GM18873 (cell line): Measurements from ENCODE around the gene CCDC134.
A peak's percentile ranks its signal among the peaks of the same experiment; 100 is the strongest.
"Not testable (repeated sequence)": the region's sequence is repeated elsewhere in the genome, so short reads cannot be mapped to it uniquely, and the experiment has no call there.

Source experiments
- ATAC-seq: cut with Tn5 transposase; IDR thresholded peaks from one replicate; pipeline ENCODE4 v1.9.1; 2021; ENCODE audit warnings: mild to moderate bottlenecking, moderate library complexity, moderate number of reproducible peaks; ENCODE audit not compliant: unreplicated experiment, low FRiP score

Gene CCDC134

DNA sequence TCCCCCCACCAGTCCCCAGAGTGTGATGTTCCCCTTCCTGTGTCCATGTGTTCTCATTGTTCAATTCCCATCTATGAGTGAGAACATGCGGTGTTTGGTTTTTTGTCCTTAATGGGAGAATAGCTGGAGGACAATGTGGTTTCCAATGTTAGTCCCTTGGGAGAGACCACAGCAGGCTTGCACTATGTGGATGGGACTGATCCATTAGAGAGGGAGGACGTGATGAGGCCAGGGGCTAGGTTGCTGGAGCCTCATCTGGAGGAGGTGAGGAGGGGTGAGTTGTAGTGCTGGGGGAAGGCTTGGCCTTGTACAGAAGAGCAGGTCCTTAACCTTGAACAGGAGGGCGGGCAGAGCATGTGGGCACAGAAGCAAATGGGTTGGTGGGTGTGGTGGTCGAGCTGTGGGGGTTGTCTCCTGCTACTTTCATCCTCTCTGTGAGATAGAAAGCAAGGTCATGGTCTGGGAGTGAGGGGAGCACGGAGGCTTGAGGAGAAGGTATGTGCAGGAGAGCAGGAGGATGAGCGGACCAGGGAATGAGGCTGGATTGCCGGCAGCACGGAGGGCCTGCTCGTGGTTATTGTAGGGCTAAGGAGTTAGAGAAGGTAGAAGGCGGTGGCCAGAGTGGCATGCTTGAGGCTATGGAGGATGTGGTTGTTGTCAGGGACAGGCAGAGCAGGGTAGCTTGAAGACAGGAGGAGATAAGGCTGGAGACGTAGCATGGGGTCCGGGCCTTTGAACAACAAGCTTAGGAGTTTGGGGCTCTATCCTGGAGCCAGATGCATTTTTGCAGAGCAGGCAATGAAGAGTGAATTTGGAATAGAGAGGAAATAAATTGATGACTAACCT is 21.2 kb downstream of the CCDC134 start:
- ATAC-seq = no peak

DNA sequence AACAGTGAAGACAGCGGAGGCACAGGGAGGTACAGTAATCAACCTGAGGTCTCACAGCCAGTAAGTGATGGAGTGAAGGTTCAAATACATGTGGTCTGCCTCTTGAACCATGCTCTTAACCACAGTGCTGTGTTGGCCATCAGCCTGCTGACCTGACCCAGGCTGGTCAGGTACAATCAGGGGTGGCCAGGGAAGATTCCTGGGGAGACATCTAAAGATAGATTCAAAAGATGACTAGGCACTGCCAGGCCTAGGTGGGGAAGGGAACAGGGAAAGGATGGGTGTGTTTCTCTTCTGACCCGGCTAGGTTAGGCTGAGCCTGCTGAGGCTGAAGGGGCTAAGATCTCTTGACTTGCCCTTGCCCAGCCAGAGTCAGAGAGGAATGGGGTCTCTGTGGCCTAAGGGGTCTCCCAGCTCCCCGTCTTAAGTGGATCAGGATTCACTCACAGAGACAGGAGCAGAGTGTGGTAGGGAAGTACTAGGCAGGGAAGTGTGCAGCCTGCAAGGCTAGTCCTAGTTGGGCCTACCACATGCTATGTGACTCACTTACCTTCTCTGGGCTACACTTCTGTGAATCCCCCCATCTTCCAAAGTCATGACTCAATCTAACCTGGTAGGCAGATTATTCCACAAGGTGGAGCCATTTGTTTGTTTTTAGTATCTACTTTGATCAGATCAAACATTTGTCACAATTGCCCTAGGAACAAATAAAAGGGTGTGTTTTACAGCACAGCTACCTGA is 22.0 kb downstream of the CCDC134 start:
- ATAC-seq = no peak

GRCh38 chr22:41823797-41824196 is 23.3 kb downstream of the CCDC134 start:
- ATAC-seq = no peak

DNA sequence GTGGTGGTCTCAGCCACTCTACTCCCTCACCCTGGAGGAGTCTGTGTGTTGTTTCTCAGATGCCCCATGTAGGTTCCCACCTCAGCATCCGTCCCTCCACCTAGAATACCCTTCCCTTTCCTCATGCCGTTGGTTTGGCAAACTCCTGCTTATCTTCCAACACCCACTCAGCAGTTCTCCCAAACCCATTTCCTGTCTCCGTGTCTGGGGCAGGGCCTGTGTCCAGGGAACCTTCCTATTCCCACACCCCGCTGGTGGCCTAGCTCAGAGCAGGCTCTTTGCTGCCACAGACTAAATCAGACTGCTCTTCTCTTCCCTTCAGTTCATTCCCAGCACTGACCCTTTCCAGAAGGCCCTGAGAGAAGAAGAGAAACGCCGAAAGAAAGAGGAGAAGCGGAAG is 24.9 kb downstream of the CCDC134 start:
- ATAC-seq = no peak

- no peak for ATAC-seq
Measured at GRCh38 chr22:41826021-41826420, 25.5 kb downstream of the CCDC134 start.

DNA sequence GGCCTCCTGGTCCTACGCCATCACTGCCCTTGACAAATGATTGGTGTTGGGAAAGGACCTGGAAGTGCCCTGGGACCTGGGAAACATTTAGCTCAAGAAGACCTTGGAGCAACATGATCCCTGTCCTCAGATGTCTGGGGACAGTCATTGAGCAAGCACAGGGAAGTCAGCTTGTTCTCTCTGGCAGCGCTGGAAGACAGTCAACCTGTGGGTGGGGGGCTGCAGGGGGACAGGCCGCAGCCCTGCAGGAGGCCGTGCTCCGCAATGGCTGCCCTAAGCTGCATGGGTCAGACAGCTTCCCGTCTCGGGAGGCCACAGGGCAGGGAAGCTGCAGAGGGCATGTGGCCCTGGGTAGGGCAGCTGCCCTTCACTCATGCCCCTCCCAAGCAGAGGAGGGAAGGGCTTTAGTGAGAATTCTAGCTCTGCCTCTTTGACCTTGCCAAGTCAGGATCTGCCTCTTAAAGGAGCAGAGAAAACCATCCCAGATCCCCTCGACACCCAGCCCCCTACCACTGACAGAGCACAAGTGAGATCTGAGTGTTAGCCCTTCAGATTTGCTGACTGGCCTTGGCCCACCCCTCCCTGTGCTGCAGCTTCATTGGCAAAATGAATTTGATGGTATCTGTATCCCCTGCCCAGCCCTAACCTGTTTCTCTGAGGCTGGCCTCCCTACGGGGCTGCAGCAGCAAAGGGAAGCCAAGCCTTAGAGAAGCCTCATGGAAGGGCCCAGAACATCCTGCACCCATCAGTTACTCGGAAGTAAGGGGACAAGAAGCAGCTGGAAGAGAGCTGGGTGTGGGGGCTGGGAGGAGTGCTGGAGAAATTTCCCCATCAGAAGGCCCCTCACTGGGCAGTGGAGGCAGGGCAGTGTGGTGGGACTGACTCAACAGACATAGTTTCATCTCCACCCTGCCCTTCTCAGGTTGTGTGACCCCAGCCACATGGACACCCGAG is 26.2 kb downstream of the CCDC134 start:
- ATAC-seq = no peak

GRCh38 chr22:41827671-41828070 is 27.2 kb downstream of the CCDC134 start:
- no peak for ATAC-seq

- no peak for ATAC-seq
Measured at GRCh38 chr22:41828516-41828915, 28.0 kb downstream of the CCDC134 start.

- ATAC-seq = no peak
Measured at GRCh38 chr22:41830174-41830573, 29.7 kb downstream of the CCDC134 start.

GRCh38 chr22:41831383-41831782 is 30.9 kb downstream of the CCDC134 start:
- ATAC-seq = no peak

DNA sequence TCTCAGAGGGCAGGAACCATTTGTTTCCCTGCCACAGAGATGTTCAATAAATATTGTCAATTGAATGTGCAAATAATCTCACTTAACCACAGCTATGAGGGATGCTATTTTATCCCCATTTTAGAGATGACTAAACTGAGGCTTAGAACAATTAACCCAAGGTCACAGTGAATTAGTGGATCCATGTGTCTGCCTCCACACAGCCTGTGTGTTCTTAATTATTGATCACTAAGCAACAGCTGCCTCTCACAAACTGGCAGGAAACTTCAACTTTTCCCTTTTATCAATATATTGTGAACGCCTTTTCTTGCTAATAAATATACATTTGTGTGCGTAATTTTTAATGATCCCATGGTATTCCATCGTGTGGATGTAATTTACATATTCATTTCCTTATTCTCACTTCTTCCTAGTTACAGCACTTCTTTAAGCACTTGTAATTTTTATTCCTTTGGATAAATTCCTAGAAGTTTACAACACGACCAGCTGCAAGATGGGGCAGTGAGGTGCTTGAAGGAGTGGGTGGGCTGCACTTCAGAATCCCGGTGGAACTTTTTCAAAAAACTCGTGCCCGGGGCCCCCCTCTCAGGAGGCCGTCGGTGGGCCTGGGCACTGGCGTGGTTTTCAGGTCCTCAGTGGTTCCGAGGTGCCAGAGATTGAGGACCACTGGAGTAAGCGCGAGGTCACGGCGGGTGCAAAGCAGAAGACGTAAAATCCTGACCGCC is 31.5 kb downstream of the CCDC134 start:
- ATAC-seq = no peak

DNA sequence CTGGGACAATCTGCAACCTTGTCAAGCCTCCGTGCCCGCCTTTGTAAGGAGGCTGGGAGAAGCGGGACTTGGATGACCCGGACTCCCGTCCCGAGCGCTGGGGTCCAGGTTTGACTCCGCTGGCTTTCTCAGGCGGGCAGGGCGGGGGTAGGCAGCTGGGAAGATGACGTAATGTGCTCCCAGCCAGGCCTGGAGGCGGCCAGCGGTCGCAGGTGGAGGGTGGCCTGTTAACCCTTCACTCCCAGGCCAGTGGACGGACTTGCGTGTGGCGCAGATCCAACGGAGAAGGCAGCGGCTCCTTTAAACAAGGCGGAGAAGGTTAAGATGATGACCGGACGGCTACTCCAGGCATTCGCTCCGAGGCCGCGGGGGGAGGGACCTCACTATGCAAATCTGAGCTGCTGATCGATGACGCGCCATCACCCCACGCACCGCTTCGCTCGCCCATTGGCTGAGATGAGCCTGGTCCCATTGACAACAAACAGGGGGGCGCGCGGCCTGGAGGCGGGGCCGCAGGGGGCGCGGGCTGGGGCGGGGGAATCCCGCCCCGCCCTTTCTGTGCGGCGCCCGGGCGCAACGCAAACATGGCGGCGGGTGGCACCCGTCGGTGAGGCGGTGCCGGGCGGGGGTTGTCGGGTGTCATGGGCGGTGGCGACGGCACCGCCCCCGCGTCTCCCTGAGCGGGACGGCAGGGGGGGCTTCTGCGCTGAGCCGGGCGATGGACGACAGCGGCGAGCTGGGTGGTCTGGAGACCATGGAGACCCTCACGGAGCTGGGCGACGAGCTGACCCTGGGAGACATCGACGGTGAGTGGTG is 32.3 kb downstream of the CCDC134 start, which contains the start of gene SREBF2:
Gene SREBF2 (plus strand): TSS at position 553 of the 816 bp plus-strand sequence. CDS start 166 bp downstream, at position 719.
- peak; percentile 84 for ATAC-seq

- ATAC-seq = no peak
Measured at GRCh38 chr22:41833369-41834004, 33.0 kb downstream of the CCDC134 start.

- ATAC-seq = no peak
Measured at GRCh38 chr22:41834005-41834944, 33.8 kb downstream of the CCDC134 start.

GRCh38 chr22:41835462-41835861 is 35.0 kb downstream of the CCDC134 start:
- ATAC-seq = not testable (repeated sequence)

DNA sequence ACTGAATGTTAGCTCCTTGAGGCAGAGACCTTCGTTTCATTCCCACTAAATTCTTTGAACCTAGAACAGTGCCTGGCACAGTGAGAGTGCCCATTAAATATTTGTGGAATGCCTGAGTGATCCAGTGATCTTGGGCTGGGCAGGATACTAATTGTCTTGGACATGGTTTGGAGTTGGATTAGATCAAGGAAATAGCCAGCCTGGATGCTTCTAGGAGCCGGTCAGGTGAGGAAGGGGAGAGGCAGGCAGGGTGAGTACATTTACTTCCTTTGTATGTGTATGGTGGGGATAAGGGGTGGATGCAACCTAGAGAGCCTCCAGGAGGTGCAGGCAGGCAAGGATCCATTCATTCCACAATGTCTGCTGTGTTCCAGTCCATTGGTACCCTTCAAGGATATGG is 36.1 kb downstream of the CCDC134 start:
- no peak for ATAC-seq

GRCh38 chr22:41838842-41839618 is 38.6 kb downstream of the CCDC134 start:
- no peak for ATAC-seq
